HG03571 (cell line): ENCODE results near the gene MYO1D.
"Not testable (repeated sequence)": the region's sequence is repeated elsewhere in the genome, so short reads cannot be mapped to it uniquely, and the experiment has no call there.

Experiments
- ATAC-seq: cut with Tn5 transposase; IDR thresholded peaks from one replicate; pipeline ENCODE4 v1.9.1; 2021; ENCODE audit not compliant: unreplicated experiment

The MYO1D gene

DNA sequence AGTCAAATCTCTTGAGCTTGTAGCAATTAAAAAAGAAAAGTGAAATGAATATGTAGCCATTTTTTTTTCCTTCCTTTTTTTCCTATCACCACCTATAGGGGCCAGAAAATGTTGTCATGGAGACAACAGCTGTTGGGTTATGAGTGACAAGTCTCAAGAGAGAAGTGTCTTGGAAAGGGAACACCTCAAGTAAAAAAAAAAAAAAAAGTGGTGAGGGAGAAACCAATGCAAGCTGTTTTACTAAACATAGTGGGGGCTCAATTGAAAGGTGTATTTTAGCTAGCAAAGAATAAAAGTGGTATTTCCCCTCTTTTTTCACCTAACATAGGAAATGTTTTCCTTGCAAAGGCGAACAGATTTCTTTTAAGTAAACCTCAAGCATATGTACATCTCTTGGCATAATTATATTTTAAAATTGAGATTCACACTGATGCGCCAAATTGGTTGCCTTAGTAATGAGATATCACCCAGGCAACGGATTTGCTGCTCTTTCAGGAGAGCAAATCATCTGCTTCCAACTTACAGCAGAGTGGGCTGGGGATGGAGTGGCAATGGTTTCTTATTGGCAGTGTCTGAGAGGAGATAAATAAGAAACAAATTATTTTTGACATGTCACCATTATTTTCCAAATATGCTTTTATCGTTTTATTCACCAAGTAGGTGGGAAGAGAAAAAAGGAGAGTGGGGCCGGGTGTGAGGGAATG is 183.6 kb downstream of the MYO1D start:
- ATAC-seq: no peak

DNA sequence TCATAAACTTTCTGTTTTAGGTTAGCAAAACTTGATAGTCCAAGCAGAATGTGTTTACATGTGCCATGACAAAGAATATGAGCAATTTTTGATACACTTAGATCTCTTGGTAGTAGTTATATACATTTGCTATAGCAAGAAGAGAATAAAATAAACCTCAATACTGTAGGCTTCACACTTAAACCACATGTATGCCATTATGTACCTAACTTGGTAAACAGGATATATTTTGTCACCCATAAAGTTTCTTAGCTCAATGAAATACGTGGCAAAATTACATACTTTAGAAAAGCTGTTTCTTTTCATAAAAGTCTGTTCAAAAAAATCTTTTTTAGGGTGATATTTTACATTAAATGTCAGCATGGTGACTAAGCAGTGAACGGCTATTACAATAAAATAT is 184.7 kb downstream of the MYO1D start:
- ATAC-seq: no peak

DNA sequence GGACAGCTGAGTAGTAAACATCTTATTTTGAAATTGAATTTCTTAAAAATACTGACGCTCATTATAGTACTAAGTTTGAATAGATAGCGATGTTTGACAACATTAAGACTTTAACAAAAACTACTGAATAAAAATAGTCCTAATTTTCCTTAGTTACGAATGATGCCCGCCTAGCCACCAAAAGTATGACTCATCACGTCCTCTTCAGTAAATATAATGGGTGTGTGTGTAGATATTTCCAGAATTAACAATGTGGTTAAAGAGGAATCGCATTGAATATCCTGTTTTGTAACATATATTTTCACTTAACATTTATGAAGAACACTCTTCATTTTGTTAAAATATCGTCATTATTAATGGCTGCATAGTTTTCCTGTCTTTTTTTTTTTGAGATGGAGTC is 187.6 kb downstream of the MYO1D start:
- ATAC-seq: no peak

DNA sequence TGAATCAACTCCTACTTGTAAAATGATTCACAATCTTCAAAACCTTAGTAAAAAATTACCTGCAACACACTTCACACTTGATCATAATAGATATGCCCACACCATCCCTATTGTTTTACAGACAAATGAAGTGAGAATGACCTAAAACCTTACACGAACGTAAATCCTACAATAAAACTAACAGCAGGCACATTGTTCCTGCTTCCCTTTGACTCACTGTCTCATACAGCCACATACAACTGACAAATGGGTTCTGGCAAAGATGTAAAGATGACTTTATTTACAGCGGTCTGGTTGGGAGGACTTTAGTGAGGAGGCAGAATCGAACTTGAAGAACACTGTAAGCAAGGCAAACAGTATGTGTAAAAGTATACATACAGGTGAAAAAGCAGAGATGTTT is 188.7 kb downstream of the MYO1D start:
- no peak for ATAC-seq

DNA sequence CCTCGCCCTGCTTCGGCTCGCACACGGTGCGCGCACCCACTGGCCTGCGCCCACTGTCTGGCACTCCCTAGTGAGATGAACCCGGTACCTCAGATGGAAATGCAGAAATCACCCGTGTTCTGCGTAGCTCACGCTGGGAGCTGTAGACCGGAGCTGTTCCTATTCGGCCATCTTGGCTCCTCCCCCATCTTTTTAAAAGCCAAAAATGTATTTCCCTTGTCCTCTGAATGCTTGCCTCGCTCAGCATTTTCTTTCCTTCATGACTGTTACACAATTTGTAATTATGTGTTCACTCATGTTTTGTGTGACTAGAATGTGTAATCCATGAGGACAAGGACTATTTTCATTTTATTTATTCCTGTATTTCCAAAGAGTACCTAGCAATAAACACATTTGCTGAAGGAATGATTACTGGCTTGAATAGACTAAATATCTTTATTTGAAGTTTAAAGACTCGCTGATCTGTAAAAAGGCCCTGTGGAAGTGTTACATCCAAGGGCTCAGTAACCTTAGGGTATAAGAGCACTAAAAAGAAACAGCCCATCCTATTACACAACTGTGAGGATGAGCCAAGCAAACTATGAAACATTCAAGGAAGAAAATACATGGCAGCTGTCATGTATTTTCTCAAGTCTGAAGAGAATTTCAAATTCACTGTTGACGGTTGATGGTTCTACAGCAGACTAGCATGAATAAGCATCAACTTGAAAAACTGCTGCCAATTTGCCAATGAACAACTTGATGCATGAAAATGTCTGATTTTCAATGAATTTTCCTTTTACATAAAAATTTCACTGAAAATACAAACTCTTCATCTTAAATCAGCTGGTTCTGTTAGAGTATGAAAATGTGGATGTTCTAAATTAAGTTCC is 192.6 kb downstream of the MYO1D start:
- no peak for ATAC-seq

DNA sequence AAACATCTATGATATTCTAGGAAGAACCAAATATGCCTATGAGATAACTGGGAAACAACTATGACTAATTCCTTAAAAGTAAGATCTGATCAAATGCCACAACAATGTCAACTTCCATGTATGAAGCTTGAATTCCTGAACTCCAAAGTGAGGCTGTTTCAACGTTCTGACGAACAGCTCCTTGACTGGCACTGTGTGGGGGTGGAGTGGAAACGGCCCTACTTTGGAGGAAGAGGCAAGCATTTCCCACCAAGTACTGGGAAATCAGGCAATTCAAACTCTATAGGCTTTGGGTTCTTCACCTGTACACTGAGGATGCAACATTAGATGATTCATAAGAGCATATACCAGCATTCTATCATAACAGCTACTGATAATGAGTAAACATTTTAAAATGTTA is 203.0 kb downstream of the MYO1D start:
- ATAC-seq: no peak

DNA sequence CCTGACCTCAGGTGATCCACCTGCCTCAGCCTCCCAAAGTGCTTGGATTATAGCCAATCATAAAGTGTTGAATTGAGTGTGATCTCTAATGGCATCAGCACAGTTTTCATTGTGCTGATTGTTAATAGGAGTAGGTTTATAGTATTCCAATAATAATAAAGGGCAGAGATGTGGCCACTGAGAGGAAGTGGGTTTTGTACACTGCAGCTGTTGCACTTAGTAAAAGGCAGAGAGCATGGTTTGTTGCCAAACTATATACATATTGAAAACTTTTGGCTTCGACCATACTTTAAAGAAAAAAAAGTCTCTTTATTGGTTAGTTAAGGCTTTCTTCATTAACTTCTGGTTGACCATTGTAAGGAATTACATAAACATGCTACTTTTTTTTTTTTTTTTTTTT is 204.2 kb downstream of the MYO1D start:
- ATAC-seq: no peak

DNA sequence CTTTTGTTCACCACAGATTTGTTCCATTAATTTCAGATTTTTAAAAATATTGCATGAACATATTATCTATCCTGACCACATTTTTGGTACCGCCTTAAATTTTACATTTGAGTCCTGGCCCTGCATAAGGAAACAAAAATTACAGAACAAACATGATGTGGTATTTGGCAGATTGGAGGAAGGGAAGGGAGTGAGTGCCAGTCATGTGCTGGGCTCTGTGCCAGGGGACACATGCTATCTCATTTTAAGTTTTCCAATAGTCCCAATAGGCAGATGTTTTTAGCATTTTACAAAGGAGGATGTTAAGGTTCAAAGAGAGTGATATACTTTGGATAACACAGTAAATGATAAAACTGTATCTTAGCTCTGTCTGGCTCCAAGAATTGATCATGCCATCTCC is 205.0 kb downstream of the MYO1D start:
- ATAC-seq: no peak

DNA sequence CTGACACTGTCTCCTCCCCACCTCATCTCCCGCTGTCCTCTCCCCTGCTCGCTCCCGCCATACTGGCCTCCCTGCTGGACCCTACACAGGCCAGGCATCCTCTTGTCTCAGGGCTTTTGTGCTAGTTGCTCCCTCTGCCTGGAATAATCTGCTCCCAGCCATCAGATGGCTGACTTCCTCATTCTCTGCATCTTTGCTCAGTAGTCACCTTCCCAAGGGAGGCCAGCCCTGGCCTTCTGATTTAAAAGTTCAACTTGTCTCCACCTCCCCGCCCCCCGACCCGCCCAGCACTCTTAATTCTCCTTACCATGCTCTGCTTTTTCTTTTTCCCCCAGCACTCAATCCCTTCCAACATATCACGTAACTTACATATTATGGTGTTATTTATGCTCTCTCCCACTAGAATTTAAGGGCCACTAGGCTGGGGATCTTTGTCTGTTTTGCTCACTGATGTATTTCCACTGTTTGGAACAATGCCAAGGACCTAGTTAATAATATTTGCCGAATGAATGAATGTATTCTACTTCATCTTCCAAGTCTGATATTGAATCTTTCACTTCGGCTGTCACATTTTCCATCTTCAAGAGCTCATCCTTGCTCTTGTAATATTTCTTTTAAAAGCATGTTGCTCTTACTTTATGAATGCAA is 211.9 kb downstream of the MYO1D start:
- ATAC-seq: no peak

DNA sequence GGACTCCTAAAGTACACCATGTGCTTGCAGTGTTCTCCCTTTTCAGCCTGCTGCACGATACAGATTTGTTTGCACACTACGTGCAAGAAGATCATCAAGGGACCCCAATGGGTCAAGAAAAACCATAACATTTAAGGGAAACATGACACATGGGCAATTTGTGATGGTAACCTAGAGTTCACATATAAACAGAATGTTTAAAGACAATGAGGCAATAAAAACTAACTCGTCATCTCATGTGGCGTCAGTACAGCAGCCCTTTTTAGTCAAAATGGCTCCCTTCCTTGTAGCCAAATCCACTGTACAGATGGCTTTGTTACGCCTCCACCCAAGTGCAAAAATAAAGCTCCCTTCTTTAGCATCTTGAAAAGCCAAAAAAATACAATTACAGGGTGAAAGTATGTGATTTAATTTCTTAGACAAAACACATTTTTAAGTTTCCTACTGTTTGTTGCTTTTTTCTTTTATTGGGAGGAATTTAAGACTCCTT is 216.4 kb downstream of the MYO1D start:
- ATAC-seq: no peak

DNA sequence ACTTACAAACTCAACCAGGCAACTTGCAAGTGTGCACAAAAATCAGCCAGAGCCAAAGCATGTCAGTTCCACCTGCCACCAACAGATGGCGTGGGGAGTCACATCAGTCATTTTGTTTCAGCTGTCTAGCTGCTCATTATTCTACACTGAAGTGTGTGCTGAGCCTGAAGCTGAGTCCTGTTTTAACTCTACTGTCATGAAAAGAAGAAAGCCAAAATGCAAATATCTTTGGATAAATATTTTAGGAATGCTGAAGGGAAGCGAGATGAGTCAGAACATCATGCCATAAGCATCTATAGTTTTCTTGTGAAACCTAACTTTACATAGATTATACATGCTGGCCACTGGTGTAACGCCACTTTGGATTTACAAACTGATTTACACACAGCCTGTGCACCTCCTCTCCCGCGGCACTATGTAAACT is 217.5 kb downstream of the MYO1D start:
- ATAC-seq: no peak

DNA sequence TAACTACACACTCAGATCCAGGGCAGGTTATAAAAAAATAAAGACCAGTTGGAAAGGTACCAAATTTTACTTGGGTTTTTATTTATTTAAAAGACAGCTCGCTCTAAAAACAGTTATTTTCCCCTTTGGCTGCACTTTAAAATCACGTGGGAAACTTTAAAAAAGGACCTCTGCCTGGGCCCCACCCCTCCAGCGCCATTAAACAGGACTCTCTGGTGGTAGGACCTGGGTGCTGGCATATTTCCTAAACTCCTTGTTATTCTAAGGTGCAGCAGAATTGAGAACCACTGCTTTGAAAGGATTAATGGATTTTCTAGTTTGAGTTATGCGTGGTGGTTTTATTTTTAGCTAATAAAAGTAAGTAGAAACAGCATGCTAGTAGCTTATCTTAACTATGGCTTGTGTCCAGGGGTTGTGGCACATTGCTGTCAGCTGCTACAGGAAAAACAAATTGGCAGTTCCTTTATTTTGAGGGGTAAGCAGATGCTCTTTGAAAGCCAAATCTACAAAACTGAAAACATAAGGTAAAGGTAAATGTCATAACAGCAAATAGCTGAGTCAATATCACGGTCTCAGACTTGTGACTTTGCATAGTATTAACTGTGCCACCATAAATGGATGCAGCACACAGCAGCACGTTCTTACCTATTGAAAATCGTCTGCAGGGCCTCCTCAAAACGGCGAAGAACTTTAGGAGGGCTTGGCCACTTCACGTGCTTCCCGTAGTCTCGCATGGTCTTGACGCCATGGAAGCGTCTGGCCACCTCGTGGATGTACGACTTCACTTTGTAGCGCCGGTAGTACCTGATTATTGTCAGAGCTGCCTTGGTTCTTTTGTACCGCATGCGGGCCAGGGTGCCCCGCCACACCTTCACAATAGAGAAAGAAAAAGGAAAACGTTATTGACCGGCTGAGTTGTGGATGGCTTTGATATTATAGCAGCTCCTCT is 218.2 kb downstream of the MYO1D start:
- ATAC-seq: no peak

DNA sequence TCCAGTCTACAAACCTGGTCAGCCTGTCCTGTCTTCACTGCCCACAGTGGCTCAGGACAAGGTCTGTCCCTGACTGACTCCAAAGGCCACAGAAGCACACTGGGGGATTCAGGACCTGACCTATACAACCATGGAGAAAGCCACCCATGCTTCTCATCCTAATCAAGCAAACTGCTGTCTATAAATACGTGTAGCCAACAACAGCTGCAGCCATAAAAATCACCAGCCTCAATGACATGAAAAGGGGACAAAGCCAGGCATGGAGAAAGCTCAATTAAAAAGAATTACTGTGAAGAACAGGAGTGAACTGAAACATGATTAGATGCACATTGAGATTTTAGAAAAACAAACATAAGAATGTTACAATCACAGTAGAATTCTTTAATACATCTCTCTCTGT is 220.0 kb downstream of the MYO1D start:
- no peak for ATAC-seq

DNA sequence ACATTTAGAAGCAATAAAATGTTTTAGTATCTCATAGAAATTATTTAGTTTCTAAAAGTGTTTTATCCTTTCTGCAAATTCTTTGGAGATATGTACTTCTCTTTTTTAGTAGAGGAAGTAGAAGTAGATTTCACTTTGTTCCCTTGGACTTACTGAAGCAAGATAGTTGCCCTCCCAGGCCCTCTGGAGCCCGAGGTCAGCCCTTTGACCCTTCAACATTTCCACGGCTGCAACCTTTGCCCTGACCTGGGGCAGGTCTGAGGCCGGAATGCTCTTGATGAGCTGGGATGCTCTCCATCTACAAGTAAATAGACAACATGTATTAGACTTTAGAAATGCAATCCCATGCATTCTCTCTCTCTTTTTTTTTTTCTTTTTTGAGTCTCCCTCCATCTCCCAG is 222.6 kb downstream of the MYO1D start:
- no peak for ATAC-seq

DNA sequence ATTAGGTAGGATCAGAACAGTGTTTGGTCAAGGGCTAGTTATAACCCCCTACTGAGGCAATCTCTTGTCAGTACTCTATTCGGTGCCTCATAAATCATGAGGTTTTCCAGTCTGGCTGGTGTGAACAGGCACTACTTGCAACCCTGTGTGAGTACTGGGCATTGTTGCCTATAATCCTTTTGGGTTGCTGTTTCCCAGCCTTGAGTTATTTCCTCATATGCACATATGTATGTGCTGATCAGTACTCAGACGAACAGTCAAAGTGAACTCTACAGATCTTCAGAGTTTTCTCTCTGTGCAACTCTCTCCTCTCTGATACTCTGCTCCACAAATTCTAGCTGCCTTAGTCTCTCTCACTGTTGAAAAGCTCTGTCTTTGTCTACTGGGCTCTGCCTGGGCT is 225.8 kb downstream of the MYO1D start:
- ATAC-seq: no peak

DNA sequence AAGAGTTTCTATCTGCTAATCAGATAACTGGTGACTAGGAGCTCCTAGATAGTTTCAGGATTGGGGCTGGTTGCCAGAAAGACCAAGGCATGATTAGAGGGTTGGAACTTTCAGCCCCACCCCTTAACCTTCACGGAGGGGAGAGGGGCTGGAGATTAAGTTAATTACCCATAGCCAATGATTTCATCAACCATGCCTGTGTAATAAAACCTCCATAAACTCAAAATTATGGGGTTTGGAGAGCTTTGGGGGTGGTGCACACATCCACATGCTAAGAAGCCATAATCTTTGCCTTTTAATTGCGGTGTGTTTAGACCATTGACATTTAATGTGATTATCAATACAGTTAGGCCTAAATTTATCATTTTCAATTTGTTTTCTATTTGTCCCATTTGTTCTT is 228.5 kb downstream of the MYO1D start:
- ATAC-seq: no peak

DNA sequence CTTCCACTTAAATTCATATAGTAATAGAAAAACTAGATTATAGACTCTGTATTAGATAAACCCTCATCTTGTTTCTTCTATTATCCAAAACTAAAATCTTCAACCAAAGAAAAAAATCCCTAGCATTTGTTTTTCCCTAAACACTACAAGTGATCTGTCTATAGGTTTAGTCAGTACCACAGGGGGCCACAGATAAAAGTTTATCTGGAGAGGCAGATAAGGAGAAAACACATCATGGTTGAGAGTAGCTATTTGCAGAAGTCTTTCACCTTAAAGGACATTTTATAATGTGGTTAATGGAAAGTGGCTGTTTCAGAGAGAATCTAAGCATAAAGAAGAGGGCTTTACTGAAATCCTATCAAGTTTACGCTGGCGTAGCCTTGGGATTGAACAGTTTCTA is 230.0 kb downstream of the MYO1D start:
- no peak for ATAC-seq

DNA sequence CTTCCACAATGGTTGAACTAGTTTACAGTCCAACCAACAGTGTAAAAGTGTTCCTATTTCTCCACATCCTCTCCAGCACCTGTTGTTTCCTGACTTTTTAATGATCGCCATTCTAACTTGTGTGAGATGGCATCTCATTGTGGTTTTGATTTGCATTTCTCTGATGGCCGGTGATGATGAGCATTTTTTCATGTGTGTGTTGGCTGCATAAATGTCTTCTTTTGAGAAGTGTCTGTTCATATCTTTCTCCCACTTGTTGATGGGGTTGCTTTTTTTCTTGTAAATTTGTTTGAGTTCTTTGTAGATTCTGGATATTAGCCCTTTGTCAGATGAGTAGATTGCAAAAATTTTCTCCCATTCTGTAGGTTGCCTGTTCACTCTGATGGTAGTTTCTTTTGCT is 235.4 kb downstream of the MYO1D start:
- ATAC-seq: not testable (repeated sequence)

DNA sequence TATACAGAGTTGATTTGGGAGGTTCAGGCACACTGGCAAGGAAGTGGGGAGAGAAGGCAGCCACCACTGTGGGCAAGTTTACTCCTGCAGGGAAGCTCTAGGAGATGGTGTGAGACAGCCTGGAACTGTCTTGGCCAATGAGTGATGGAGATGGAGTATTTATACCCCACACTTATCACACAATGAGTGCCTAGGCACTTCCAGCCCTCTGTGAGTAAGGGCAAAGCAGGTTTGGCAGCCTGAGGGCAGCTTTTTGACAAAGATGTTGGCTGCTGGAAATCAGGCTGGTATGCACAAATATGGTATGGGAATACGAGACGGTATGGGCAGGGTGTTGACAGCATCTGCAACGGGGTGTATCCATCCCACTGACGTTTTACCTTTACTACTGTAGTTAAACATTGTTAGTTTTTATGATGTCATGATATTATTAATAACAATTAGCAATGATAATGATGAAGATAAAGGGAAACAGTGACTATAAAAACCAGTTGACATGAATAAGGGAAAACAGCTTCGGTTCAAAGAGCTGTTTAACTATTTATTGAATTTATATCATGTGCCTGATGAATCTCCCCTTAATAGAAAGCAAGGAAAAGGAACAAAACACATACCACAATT is 240.2 kb downstream of the MYO1D start:
- ATAC-seq: no peak

DNA sequence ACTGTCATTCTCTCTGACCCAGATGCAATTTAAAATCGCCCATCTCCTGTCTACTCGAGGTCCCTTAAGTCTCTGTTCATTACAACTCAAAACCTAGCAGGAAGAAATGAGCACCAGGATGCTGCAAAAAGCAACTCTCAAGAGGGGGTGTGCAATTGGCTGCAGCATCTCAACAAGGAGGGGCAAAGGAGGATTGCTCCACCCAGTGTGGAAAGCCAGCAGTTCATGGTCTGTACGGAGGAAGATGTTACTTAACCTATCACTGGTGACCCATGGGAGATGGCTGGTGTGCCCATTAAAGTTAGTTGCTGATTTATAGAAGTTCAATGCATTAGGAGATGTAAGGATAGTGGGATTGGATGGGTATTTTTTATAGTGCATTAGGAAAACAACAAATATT is 242.8 kb downstream of the MYO1D start:
- no peak for ATAC-seq
